HTERT RPE-1 (cell line): Measurements from ENCODE around the gene INKA1.

Experiments used
- in situ Hi-C: fragments of 300-500 bp; cut with MboI; formaldehyde crosslinking; loops from 4 replicates; pipeline ENCODE4 v1.14.3; 2020; ENCODE audit warnings: low sequenced_read_pairs

Gene INKA1

DNA sequence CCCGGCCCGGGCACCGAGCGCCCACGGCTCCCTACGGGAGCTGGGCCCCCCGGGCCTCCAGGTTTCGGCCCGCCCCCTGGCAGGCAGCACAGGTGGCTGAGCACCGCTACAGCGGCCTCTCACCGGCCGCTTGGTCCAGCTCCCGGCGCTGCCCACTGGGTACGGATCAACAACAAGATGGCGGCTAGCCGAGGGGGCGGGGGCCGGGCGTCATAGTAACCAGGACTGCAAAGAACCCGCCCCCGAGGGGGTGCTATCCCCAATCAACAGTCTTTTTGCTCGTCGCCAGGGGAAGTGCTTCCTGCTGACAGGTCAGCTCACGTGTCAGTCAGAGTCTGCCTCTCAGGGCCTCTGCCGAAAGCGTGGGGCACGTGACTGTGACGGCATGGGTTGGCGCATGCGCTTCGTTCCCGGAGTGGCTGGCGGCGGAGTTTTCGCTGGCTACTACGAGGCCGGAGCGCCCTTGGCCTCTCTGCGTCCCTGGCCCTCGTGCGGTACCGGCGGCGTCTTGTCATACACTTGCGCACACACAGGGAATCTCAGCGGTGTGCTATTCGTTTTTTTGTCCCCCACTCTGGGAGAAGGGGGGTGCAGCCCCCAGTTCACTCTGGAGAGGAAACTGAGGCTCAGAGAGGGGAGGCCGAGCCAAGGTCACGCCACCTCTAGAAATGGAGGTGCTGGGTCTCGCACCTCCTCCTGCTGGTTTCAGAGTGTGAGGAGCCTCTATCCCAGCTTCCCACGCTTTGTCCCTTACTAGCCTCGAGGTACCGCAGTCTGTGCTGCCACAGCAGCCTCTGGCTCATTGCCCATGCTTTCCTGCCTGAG lies 16.5 kb upstream of the INKA1 start, which contains the start of gene IP6K1:
Gene IP6K1, minus strand, starts transcription at position 186 of the 825 bp plus-strand sequence. CDS start 38,502 bp downstream, outside the sequence.
- in situ Hi-C loops = no loop called here

DNA sequence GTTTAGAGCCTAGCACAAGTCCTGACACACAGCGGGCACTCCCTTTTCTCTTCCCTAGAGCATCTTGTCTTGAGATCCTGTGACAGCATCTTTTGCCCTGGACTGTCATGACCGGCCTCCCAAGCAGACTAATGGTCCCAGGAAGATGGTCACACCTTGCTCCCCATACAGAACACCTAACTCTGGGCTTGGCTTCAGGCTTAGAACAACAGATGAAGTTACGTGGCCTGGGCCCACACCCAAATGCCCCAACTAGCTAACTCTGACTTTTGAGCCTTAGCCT lies 15.9 kb upstream of the INKA1 start:
- in situ Hi-C loops = no loop called here

DNA sequence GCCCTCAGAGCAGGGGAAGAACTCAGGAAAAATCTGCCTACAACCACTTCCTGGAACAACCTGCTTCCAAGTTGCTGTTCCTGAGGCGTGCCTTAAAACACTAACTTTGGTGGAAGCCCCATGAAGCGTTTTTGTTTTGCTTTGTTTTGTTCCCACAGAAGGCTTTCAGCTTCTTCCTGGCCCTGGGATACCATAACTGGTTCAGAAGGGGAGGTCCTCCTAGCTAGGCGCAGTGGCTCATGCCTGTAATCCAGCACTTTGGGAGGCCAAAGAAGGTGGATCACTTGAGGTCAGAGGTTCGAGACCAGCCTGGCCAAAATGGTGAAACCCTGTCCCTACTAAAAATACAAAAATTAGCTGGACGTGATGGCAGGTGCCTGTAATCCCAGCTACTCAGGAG lies 15.5 kb upstream of the INKA1 start:
- in situ Hi-C loops = no loop called here

DNA sequence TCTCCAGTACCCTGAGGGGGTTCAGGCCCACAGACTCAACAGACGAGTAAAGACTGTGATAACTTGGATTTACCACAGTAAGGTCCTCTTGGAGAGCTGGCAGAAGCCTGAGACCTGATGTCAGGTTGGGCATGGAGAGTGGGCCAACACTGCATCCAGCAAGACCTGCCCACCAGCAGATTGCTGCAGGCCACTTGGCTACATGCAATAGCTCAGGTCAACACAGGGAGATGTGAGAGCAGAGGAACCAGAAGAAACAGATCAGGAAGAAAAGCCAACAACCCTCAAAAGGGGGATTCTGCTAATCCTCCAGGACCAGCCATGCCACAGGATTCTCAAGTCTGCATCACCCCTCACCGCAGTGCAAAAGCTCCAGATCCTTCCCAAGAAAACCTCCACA lies 15.0 kb upstream of the INKA1 start:
- in situ Hi-C loops = no loop called here

DNA sequence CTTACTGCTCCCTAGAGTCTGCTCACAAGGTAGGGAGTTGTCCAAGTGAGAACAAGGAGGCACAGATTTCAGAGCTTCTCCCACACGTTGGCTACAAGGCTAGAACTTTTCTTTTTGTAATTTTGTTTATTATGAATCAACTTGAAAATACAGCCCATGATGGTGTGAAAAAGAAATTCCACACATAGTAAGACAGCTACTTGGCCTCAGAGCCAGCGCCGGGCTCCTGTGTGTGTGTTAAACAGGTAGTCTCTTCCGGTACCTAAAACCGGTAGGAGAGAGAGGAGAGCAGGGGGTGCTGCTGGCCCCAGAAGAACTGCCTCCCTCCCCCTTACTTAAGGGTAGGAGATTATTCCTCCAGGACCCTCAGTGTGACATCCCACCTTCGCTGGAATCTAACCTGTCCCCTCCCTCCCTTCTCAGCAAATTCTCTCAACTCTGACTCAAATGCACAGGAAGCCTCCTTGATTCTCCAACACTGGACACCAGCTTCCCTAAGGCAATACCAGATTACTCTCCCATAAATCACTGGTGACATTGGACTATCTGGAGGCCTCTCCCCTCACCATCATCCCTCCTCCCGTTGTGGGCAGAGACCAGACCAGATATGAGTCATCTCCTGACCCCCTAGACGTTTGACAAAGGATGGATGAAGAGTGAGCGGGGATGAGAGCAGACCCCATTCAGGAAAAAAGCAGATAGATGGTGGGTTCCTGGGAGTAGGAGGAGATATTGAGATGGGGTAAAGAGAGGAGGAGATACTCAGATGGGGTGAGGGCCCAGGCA lies 12.2 kb upstream of the INKA1 start:
- in situ Hi-C loops = no loop called here

DNA sequence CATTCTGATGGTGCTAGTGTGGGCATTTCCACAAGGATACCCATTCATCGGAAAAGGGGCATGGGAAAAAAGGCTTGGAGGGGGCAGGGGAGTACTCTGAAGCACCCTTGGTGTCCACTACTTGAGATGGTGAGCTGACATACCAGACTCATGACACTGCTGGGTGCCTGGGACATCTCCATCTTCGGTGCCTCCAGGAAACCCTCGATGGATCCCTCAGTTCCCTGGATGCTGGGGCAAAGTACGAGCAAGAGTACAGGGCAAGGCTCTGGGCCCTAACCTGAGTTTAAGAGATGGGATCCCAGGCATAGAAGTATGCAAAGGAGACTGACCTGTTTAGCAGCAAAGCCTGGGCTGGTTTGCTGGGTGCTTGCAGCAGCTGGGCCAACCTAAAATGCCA lies 11.5 kb upstream of the INKA1 start:
- in situ Hi-C loops = no loop called here

DNA sequence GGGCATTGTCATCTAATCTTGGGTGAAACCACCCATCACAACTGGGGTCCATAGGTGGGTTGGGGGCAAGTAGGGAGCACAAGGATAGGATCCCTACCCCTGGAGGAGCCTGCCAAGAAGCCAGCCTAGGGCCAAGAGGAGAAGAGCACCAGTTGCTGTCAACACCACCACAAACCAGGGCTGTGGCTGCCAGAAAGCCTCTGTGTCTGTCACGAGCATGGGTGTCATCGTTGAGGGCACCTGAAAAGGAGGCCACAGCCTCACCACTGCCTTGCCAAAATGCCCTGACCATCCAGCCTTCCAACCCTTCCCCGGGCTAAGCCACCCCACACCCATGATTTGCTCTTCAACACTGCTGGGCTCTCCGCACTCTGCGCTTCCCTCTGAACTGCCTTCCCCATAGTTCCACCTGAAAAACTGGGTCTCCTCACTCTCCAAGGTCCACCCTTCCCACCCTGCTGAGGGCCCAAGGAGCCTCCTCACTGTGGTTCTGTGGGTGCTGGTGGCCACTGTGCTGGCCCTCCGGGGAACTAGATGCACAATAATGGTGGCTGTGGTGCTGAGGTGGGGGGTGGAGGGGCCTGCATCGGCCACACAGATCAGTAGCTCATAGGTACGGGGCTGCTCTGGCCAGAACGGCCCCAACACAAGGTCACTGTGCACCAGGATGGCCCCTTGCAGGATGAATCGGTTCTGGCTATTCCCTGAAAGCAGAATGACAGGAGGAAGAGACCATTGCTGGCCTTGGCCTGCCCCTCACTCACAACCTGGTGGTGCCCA lies 10.5 kb upstream of the INKA1 start:
- in situ Hi-C loops = no loop called here

DNA sequence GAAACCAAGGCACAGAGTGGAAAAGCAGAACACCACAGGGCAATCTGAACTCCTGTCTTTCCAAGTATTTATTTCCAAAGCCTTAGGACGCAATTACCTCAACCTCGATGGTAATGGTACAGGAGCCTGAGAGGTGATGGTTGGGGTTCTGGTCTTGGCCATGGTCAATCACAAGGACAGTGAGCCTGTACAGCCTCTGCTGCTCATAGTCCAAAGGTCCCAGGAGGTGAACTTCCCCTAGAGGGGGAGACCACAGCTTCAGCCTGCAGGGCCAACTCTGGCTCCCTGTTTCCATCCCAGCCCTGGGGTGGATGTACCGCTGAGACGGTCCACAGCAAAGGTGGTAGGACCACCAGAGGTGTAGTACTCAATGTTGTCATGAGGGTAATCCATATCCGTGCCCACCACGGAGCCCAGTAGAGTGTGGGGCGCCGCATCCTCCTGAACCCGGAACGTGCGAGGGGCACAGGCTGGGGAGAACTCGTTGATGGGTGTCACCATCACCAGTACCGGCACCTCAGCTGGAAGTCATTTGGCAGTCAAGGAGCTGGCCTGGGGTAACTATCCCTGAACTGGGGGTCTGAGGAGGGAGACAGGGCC lies 9.5 kb upstream of the INKA1 start:
- in situ Hi-C loops = no loop called here

DNA sequence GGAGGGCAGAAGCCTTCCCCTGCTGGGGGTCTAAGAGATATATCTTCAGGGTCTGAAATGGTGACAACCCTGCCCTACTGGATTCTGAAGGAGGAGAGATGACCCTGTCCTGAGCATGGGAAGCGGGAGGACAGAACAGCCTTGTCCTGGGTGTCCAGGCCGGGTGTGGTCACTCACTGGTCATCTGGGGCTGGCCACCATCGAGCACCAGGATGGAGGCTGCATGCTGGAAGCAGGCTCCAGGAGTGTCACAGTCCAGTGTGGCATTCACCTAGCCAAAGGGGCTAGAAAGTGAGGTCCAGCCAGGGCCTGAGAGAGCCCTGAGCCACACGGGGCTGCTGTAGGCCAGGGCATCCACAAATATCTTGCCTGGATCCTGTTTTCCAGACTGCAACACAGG lies 8.6 kb upstream of the INKA1 start:
- in situ Hi-C loops = no loop called here

DNA sequence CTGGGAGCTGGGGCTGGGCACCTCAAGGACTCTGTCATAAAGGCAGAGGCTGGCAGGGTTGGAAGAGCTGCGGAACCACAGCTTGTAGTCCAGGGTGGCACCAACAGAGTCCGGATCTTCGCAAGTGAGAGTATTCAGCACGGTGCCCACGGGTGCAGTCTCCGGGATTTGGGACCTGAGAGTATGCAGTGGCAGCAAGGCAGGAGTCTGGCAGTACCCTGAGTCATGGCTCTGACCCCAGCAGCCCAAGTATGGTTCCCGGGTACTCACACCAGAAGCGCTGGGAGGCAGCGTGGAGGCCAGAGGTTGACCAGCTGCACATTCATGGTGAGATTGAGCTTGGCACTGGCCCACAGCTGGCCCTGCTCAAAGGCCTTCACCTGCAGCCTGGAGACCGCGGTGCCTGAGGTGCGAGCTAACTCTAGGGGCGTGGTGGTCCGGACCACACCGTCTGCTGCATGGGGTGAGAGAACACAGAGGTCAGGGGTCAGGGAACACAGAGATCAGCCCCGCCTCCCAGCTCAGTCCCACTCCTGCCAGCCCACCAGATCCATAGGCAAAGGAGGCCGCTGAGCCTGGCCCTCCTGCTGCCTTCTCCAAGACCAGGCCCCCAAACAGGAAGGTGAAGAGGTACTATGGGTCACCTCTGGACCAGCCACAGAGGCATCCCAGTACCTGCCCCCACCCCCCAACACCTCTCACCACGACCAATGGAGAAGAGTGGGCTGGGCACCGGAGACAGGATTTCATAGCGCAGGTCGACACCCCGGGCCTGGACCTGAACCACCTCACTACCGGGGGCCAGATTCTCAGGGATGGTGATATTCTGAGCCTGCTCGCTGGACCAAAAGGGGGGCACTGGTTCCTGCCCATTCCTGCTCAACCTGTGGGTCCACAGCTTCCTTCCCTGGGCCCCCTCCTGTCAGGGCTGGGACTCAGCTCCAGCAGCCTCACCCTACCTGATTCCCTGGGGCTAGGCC lies 7.8 kb upstream of the INKA1 start:
- in situ Hi-C loops = no loop called here

DNA sequence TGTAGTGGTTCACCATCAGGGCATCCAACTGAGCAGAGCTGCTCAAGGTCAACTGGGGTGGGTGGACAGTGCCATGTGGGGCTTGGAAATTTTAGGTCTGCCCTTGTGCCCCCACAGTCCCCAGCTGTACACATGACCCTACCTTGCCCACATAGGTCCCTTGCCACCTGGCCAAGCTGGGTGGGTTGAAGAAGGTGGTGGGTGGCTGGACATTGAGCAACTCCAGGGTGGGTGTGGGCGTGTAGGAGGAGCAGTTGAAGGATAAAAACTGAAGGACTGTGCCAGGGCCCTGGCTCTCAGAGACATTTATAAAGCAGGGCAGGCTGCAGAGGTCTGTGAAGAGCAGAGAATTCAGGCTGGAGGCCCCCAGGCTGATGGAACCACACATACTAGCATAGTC lies 4.0 kb upstream of the INKA1 start:
- in situ Hi-C loops = no loop called here

DNA sequence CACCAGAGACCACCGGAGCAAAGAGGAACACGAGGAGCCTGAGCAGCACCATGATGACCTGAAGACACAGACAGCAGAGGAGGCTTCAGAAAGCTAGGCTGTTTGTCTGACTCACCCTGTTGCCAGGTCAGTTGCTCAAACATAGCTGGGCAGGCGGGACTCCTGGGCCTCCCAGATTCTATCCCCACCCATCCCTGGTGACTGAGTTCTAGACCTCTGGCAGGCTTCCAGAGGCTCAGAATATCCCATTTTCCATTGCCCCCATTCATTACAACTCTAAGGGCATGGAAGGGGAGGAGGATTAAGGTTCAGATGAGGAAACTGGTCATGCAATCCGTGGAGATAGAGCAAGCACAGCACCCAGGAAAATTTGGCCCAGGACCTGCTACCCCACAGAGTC lies 3.3 kb upstream of the INKA1 start, which contains the start of gene CDHR4:
Gene CDHR4, minus strand, starts transcription at position 113 of the 400 bp plus-strand sequence. Its CDS starts 61 bp downstream, at position 52.
- in situ Hi-C loops = no loop called here

DNA sequence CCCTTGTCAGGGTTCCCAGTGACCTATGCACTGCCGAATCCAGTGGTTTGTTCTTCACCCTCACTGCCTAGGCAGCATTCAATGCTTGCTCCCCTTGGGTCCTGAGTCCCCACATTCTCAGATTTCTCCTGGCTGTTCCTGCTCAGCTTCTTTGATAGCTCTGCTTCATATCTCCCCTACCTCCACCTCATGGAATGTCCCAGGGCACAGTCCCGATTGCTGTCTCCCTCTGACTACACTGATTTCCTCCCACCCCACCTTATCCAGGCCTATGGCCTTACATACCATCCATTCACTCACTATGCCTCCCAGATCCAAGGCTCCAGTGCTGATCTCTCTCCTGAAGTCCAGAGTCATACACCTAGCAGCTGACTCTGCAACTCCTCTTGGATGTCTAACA lies 1.9 kb upstream of the INKA1 start:
- in situ Hi-C loops = no loop called here

DNA sequence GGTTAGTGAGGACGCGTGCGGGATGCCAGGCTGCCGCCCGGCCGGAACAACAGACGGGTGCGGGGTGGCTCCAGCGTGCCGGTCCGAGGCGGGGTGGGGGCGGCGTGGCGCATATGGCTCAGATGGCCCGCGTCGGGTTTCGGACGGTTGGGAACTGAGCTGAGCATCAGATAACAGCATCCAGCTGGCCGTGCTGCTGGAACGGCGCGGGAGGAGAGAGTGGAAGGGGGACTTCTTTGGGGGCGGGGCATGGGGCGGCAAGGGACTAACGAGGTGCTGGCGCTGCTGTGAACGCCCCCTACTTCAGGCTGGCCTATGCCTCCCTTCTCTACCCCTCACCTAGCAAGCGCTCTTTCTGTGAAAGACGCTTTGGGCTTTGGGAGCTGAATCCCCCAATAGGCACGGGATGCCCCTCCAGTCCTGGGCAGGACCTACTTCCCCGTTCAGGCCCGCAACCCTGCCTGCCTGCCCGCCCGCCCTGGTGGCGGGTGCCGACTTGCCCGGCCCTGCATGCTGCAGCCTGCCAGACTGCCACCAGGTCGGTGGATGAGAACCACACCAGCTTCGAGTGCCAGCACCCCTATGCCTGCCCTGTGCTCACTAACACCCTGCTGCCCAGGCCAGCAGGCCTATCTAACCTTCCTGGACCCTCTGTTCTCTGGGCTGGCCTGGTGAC lies 542 bp downstream of the INKA1 start:
- in situ Hi-C loops = no loop called here

DNA sequence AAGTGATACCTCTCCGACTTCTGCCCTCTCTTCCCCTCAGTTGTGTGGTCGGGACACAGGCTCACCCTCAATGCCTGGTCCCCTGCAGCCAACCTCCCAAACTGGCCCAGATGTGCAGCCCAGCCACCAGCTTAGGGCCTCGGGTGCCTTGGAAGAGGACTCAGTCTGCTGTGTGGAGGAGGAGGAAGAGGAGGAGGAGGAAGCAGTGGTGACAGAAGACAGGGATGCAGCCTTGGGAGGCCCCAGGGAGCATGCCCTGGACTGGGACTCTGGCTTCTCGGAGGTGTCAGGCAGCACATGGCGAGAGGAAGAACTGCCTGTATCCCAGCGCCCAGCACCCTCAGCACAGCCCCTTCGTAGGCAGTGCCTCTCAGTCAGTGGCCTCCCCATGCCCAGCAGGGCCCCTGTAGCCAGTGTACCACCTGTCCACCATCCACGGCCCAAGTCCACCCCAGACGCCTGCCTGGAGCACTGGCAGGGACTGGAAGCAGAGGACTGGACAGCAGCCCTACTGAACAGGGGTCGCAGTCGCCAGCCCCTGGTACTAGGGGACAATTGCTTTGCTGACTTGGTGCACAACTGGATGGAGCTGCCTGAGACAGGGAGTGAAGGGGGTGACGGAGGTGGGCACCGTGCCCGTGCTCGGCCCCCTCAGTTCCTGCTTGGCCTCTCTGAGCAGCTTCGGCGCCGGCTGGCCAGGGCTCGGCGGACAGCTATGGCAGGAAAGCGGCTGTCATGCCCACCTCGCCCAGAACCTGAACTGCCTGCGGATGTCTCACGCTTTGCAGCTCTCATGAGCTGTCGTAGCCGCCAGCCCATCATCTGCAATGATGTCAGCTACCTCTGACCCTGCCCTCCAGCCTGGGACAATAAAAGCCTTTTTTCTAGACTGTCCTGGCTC lies 1.3 kb downstream of the INKA1 start:
- in situ Hi-C loops = no loop called here

DNA sequence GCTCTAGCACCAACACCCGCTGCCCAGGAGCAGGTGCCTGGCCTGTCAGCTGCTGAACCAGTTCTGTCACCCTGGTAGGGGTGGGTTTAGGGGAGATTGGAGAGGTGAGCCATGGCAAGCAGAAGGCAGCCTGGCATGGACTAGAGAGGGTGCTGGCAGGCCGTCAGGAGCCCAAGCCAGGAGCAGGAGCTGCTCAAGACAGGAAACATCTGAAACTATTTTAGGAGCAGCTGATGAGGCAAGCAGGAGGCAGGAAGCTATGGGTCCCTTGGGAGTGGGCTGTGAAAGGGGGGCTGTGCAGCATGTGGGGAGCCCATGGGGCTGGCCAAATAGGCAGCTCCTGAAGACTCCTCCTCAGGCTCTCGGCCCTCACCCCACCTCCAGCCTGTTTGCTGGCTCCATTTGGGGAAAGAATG lies 2.3 kb downstream of the INKA1 start:
- in situ Hi-C loops = no loop called here

DNA sequence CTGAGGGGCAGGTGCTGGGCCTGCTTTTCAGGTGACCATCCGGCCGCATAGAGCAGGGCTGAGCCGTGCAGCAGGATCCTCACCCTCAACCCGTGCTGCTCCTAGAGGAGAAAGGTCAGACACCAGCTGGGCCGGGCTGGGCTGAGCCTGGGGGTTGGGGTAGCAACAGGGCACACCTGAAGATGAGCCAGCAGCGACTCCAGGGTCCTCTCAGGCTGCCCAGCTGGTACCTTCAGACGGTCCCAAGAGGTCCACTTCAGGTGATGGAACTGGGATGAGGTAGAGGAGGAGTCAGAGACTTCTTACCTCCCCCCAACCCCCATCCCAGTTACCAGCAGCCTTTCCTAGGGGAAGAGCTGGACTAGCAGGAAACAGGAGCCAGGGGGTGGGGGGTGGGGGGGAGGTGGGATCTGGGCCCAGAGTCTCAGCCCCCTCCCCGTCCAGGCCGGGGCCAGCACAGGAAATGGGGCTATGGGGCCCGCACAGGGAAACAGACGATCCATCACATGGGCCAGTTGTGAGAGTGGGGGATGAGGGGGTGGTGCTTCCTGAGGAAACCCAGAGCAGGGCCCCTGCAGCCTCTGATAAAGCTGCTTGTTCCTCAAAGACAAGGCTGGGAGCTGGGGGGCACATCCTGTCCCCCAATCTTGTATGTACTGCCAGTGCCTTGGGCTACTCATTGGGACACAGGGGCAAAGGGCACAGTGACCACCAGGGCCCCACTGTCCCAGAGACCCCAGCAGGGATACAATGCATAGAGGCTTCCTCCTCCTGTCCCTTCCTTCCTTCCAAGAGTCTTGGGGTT lies 3.0 kb downstream of the INKA1 start:
- in situ Hi-C loops = no loop called here

DNA sequence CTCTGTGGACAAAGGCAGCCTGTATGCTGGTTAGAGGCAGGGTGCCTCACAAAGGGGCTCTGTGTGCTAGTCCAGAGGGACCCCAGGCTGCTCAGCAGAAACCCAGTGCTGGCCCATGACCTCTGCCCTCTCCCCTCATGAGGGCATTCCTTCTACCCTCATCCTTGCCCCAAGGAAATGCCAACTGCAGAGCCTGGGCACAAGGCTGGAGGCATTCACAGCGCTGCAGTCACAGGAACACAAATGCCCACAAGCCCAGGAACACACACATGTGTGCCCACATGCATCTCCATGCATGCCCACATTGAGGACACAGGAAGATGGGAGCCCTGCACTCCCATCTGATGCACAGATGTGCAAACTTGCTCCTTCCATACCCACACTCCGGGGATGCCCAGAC lies 3.8 kb downstream of the INKA1 start:
- in situ Hi-C loops = no loop called here
